IMR-90 (cell line): ENCODE measurements around the gene ARRB1. TPM values are rescaled to one million over a fixed set of nuclear protein-coding genes. Genes with fewer than 3 reads are reported as not detected.

ENCODE experiments used
- ATAC-seq: fragments of 200-7000 bp; cut with Tn5 transposase; 2 replicates; pipeline ENCODE4 v1.9.1; 2020; ENCODE audit warnings: low read depth, mild to moderate bottlenecking, moderate library complexity
- BruUV-seq: library from RNA; stranded (reverse); fragments of 400-500 nt; replicated peaks from 2 replicates; lab custom pipeline; 2021; lab: Mats Ljungman, UMichigan
- CTCF ChIA-PET: fragments of 300-600 bp; formaldehyde crosslinking; extraction: SDS; loops from one replicate; lab custom pipeline; 2021; ENCODE audit warnings: antibody characterized with exemption; lab: Yijun Ruan, JAX
- POLR2A ChIA-PET: fragments of 300-600 bp; sonication (Branson Sonifier 250); formaldehyde crosslinking; loops from one replicate; lab custom pipeline; 2022; ENCODE audit warnings: antibody characterized with exemption; ENCODE audit not compliant: unreplicated experiment; lab: Charles Lee
- DNase-seq: peaks from one replicate; pipeline ENCODE4 v3.0.0; 2013
- H2AFZ ChIP-seq: replicated peaks from 2 replicates; pipeline ENCODE3; 2013; ENCODE audit warnings: low read length, mild to moderate bottlenecking; ENCODE audit not compliant: poor library complexity
- H2AK5ac ChIP-seq: 2 replicates; pipeline ENCODE4 v1.6.1; 2013; ENCODE audit warnings: low read depth, low read length, inconsistent platforms
- H2AK9ac ChIP-seq: replicated peaks from 2 replicates; pipeline ENCODE3; 2013; ENCODE audit warnings: mild to moderate bottlenecking, low read depth, low read length, moderate library complexity; ENCODE audit not compliant: poor library complexity
- H2BK120ac ChIP-seq: 2 replicates; pipeline ENCODE4 v1.6.1; 2013; ENCODE audit warnings: low read depth, low read length, inconsistent platforms
- H2BK15ac ChIP-seq: 3 replicates; pipeline ENCODE4 v1.6.1; 2013; ENCODE audit warnings: low read depth, low read length, inconsistent platforms
- H2BK20ac ChIP-seq: 2 replicates; pipeline ENCODE4 v1.6.1; 2013; ENCODE audit warnings: low read depth, mild to moderate bottlenecking, inconsistent platforms, low read length, moderate library complexity
- H2BK5ac ChIP-seq: 2 replicates; pipeline ENCODE4 v1.6.1; 2013; ENCODE audit warnings: mild to moderate bottlenecking, low read depth, low read length, inconsistent platforms; ENCODE audit not compliant: poor library complexity, severe bottlenecking
- H3K14ac ChIP-seq: replicated peaks from 2 replicates; pipeline ENCODE4 v1.6.1; 2013; ENCODE audit warnings: low read depth, low read length, inconsistent platforms
- H3K18ac ChIP-seq: 2 replicates; pipeline ENCODE4 v1.6.1; 2013; ENCODE audit warnings: low read depth, low read length, control low read depth
- H3K23ac ChIP-seq: 2 replicates; pipeline ENCODE4 v1.6.1; 2013; ENCODE audit warnings: low read depth, low read length, inconsistent platforms
- H3K27ac ChIP-seq: 2 replicates; pipeline ENCODE4 v1.5.1; 2013; ENCODE audit warnings: mild to moderate bottlenecking, control low read depth, low read length; ENCODE audit not compliant: insufficient read depth
- H3K27me3 ChIP-seq: 2 replicates; pipeline ENCODE4 v1.6.1; 2013; ENCODE audit warnings: low read length; ENCODE audit not compliant: control insufficient read depth, insufficient read depth
- H3K36me3 ChIP-seq: 2 replicates; pipeline ENCODE4 v1.6.1; 2013; ENCODE audit warnings: low read length, mixed read lengths; ENCODE audit not compliant: control insufficient read depth, insufficient read depth
- H3K4ac ChIP-seq: 2 replicates; pipeline ENCODE4 v1.6.1; 2013; ENCODE audit warnings: low read depth, low read length, inconsistent platforms
- H3K4me1 ChIP-seq: 2 replicates; pipeline ENCODE4 v1.6.1; 2013; ENCODE audit warnings: low read length, mixed read lengths; ENCODE audit not compliant: control insufficient read depth, insufficient read depth
- H3K4me2 ChIP-seq: 2 replicates; pipeline ENCODE4 v1.6.1; 2013; ENCODE audit warnings: low read depth, mild to moderate bottlenecking, control low read depth, low read length, moderate library complexity
- H3K4me3 ChIP-seq: 2 replicates; pipeline ENCODE4 v1.5.1; 2013; ENCODE audit warnings: low read depth, mild to moderate bottlenecking, control low read depth, low read length, moderate library complexity; ENCODE audit not compliant: insufficient read depth
- H3K56ac ChIP-seq: 2 replicates; pipeline ENCODE4 v1.6.1; 2013; ENCODE audit warnings: low read length, inconsistent platforms; ENCODE audit not compliant: insufficient read depth; ENCODE audit errors: extremely low read depth
- H3K79me1 ChIP-seq, 2 experiments: 2 replicates each; pipeline ENCODE4 v1.6.1; 2013; ENCODE audit warnings: low read length in 2 of 2, inconsistent platforms in 1 of 2, low read depth in 1 of 2
- H3K9ac ChIP-seq: 2 replicates; pipeline ENCODE4 v1.6.1; 2013; ENCODE audit warnings: low read depth, low read length, control low read depth
- H3K9me1 ChIP-seq: 2 replicates; pipeline ENCODE4 v1.6.1; 2013; ENCODE audit warnings: low read length, inconsistent platforms; ENCODE audit not compliant: insufficient read depth
- H3K9me3 ChIP-seq: 2 replicates; pipeline ENCODE4 v1.6.1; 2013; ENCODE audit warnings: low read length; ENCODE audit not compliant: control insufficient read depth, insufficient read depth
- H4K20me1 ChIP-seq: 2 replicates; pipeline ENCODE4 v1.6.1; 2013; ENCODE audit warnings: low read length, inconsistent platforms; ENCODE audit not compliant: insufficient read depth
- H4K5ac ChIP-seq: 2 replicates; pipeline ENCODE4 v1.6.1; 2013; ENCODE audit warnings: mild to moderate bottlenecking, low read depth, low read length, control low read depth
- H4K8ac ChIP-seq, 2 experiments: 2 replicates each; pipeline ENCODE4 v1.6.1; 2013; ENCODE audit warnings: low read depth in 2 of 2, low read length in 2 of 2, control low read depth in 1 of 2, inconsistent platforms in 1 of 2
- H4K91ac ChIP-seq: 2 replicates; pipeline ENCODE4 v1.6.1; 2013; ENCODE audit warnings: low read depth, low read length, inconsistent platforms; ENCODE audit not compliant: insufficient read depth
- BHLHE40 ChIP-seq: fragments of 150-350 bp; IDR thresholded peaks from 2 replicates; pipeline ENCODE4 v1.6.1; 2016; ENCODE audit warnings: mild to moderate bottlenecking, low read depth, low read length
- CEBPB ChIP-seq: IDR thresholded peaks from 2 replicates; pipeline ENCODE4 v1.6.1; 2012; ENCODE audit warnings: low read depth, low read length, improper control_type of control experiment
- CTCF ChIP-seq: conservative IDR thresholded peaks from 2 replicates; pipeline ENCODE4 v1.5.1; 2012; ENCODE audit warnings: mild to moderate bottlenecking, low read depth, low read length, improper control_type of control experiment
- FOS ChIP-seq: fragments of 150-350 bp; IDR thresholded peaks from 2 replicates; pipeline ENCODE4 v1.6.1; 2016; ENCODE audit warnings: low read depth, low read length
- MAFK ChIP-seq: IDR thresholded peaks from 2 replicates; pipeline ENCODE4 v1.6.1; 2012; ENCODE audit warnings: low read depth, low read length, improper control_type of control experiment
- MAZ ChIP-seq: IDR thresholded peaks from 2 replicates; pipeline ENCODE4 v1.6.1; 2012; ENCODE audit warnings: low read depth, mild to moderate bottlenecking, low read length, improper control_type of control experiment, moderate library complexity, borderline replicate concordance
- MXI1 ChIP-seq: IDR thresholded peaks from 2 replicates; pipeline ENCODE4 v1.6.1; 2012; ENCODE audit warnings: low read depth, mild to moderate bottlenecking, low read length, moderate library complexity, borderline replicate concordance
- NFE2L2 ChIP-seq: fragments of 150-350 bp; IDR thresholded peaks from 2 replicates; pipeline ENCODE4 v1.6.1; 2016; ENCODE audit warnings: low read depth, mild to moderate bottlenecking, low read length
- POLR2A ChIP-seq: IDR thresholded peaks from 2 replicates; pipeline ENCODE4 v1.6.1; 2012; ENCODE audit warnings: mild to moderate bottlenecking, low read depth, low read length
- RAD21 ChIP-seq: IDR thresholded peaks from 2 replicates; pipeline ENCODE4 v1.6.1; 2012; ENCODE audit warnings: low read length, improper control_type of control experiment
- RCOR1 ChIP-seq: IDR thresholded peaks from 2 replicates; pipeline ENCODE4 v1.6.1; 2012; ENCODE audit warnings: mild to moderate bottlenecking, low read length, improper control_type of control experiment; ENCODE audit not compliant: insufficient replicate concordance
- RFX5 ChIP-seq: IDR thresholded peaks from 2 replicates; pipeline ENCODE4 v1.8.0; 2012; ENCODE audit warnings: low read depth, mild to moderate bottlenecking, low read length, moderate library complexity
- SMC3 ChIP-seq: fragments of 150-350 bp; IDR thresholded peaks from 2 replicates; pipeline ENCODE4 v1.6.1; 2016; ENCODE audit warnings: low read depth, mild to moderate bottlenecking, antibody characterized with exemption, low read length, moderate library complexity
- USF2 ChIP-seq: fragments of 150-350 bp; IDR thresholded peaks from 2 replicates; pipeline ENCODE4 v1.6.1; 2017; ENCODE audit warnings: mild to moderate bottlenecking, antibody characterized with exemption, low read length, low read depth
- WGBS, 2 experiments: methylation state at CpG; one replicate each; pipeline versions ENCODE4 v1.1.5 to v1.1.7; 2013; ENCODE audit warnings: missing lambda C conversion rate in 2 of 2; ENCODE audit not compliant: insufficient read length in 1 of 2; ENCODE audit errors: extremely low coverage in 2 of 2; 5-methylcytosine and 5-hydroxymethylcytosine counted together
- dilution Hi-C: fragments of 300-500 bp; cut with HindIII; formaldehyde crosslinking; loops from one replicate; pipeline ENCODE4 v1.14.3; 2018; ENCODE audit warnings: low sequenced_read_pairs; ENCODE audit not compliant: unreplicated experiment
- in situ Hi-C: fragments of 300-500 bp; cut with MboI; formaldehyde crosslinking; loops from 3 replicates; pipeline ENCODE4 v1.14.3; 2019; ENCODE audit warnings: low sequenced_read_pairs, inconsistent platforms, mixed read lengths
- intact Hi-C: fragments of 100-400 bp; cut with micrococcal nuclease; formaldehyde crosslinking; loops from 2 replicates; pipeline ENCODE4 v1.10.0; 2022
- polyA plus RNA-seq, 3 experiments: library from polyadenylated mRNA; depleted of rRNA; stranded (reverse); fragments of >200 nt; gene quantifications; 2 replicates each; pipeline ENCODE4 v1.2.3, GENCODE V29; 2012; ENCODE audit warnings: low replicate concordance in 1 of 3
- total RNA-seq: library from RNA; depleted of rRNA; stranded (reverse); fragments of >200 nt; gene quantifications from 2 replicates; pipeline ENCODE4 v1.2.3, GENCODE V29; 2012
- TF ChIP-seq, protein P1 (sequence below): fragments of 150-350 bp; IDR thresholded peaks from 2 replicates; pipeline ENCODE4 v1.6.1; 2016; ENCODE audit warnings: low read depth, mild to moderate bottlenecking, low read length, moderate library complexity, borderline replicate concordance

The ARRB1 gene
- total and polyA plus RNA-seq, 2 of the 4 experiments (the other 2 are of a cell fraction): 11.0 to 17.4 TPM

- H3K9me3 ChIP-seq: no peaks in the 10 kb centered on the region
- no peak overlapping the region for H2AK5ac ChIP-seq
- no peak overlapping the region for H3K4me2 ChIP-seq
- H3K56ac ChIP-seq: no peak overlapping the region
- H3K4ac ChIP-seq: no peak overlapping the region
- no peak overlapping the region for H2BK15ac ChIP-seq
- H2AK9ac ChIP-seq: no peak overlapping the region
- H3K4me1 ChIP-seq: no peaks in the 10 kb centered on the region; the same call in 1 of the 2 replicates
- TF ChIP-seq, protein P1, sequence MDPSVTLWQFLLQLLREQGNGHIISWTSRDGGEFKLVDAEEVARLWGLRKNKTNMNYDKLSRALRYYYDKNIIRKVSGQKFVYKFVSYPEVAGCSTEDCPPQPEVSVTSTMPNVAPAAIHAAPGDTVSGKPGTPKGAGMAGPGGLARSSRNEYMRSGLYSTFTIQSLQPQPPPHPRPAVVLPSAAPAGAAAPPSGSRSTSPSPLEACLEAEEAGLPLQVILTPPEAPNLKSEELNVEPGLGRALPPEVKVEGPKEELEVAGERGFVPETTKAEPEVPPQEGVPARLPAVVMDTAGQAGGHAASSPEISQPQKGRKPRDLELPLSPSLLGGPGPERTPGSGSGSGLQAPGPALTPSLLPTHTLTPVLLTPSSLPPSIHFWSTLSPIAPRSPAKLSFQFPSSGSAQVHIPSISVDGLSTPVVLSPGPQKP: no peak
- no peak for TF ChIP-seq CEBPB
- TF ChIP-seq POLR2A: no peak
- no peak for TF ChIP-seq SMC3
- TF ChIP-seq MAFK: no peak
- no peak for TF ChIP-seq RCOR1
- no peak for TF ChIP-seq BHLHE40
- TF ChIP-seq RFX5: no peak
- no peak for TF ChIP-seq NFE2L2
- no peak for TF ChIP-seq CTCF
- no peak for TF ChIP-seq FOS
- TF ChIP-seq RAD21: no peak
- TF ChIP-seq MAZ: no peak
- no peak for TF ChIP-seq MXI1
- TF ChIP-seq USF2: no peak
- H4K8ac ChIP-seq: no peak overlapping the region
- H3K18ac ChIP-seq: no peak overlapping the region
- no CpG with 5 or more reads among the region's 4 CpGs for WGBS, 2 experiments
- H3K27me3 ChIP-seq: no peaks in the 10 kb centered on the region; the same call in 1 of the 2 replicates
- no peak overlapping the region for H3K27ac ChIP-seq
- no peaks in the 10 kb centered on the region; the same call in 1 of the 2 replicates for H3K9me1 ChIP-seq
- no peak overlapping the region for H3K9ac ChIP-seq
- H3K79me1 ChIP-seq: no peaks in the 10 kb centered on the region
- ChIA-PET POLR2A (no interaction called here), CTCF (no interaction called here)
- no peak for DNase-seq
- no peak overlapping the region for H4K5ac ChIP-seq
- H2BK5ac ChIP-seq: no peak overlapping the region
- ATAC-seq: no peak
- H4K91ac ChIP-seq: no peak overlapping the region
- no peak overlapping the region for H2BK20ac ChIP-seq
- H2BK120ac ChIP-seq: no peak overlapping the region
- dilution Hi-C loops (no loop called here), intact Hi-C loops (no loop called here), in situ Hi-C loops (no loop called here)
- no peak overlapping the region for H2AFZ ChIP-seq
- H3K14ac ChIP-seq: no peak overlapping the region
- no peak overlapping the region for H3K23ac ChIP-seq
- no peaks in the 10 kb centered on the region; the same call in 1 of the 2 replicates for H4K20me1 ChIP-seq
- BruUV-seq: no TSS peak
- H3K36me3 ChIP-seq: peaks cover 11% of the 10 kb centered on the region; the same call in 1 of the 2 replicates
- no peak overlapping the region for H3K4me3 ChIP-seq
Observed at GRCh38 chr11:75269367-75269660, 82.1 kb downstream of the ARRB1 start.
